DMS79 treated with DMSO at 0.1 percent for 48 hours (cell line): ENCODE measurements around the gene SEH1L.
"Not testable (repeated sequence)": the region's sequence is repeated elsewhere in the genome, so short reads cannot be mapped to it uniquely, and the experiment has no call there.

Source experiments
- DNase-seq: peaks from one replicate; lab custom pipeline; 2025; lab: John Stamatoyannopoulos, UW

SEH1L gene

GRCh38 chr18:12947285-12948049 lies at the start of gene SEH1L:
Gene SEH1L, plus strand, starts transcription at chr18:12948011. Its CDS starts 111 bp downstream, at chr18:12948122.
- peak; percentile 90 for DNase-seq

- DNase-seq, result not testable (repeated sequence)
These were observed 46.6 kb upstream of the SEH1L start for GRCh38 chr18:12901208-12901607.

DNA sequence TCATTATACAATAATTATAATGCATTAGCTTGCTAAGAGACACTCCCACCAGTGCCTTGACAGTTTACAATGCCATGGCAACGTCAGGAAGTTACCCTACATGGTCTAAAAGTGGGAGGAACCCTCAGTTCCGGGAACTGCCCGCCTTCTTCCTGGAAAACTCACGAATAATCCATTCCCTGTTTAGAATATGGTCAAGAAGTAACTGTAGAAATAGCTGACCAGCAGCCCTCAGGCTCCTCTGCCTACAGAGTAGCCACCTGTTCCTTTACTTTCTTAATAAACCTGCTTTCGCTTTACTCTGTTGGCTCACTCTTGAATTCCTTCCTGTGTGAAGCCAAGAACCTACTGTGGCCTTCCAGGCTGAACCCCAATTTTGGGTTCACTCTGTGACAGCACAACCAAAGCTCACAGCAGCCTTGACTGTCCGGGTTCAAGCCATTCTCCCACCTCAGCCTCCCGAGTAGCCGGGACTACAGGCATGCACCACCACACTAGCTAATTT lies 43.7 kb upstream of the SEH1L start:
- DNase-seq, result no peak

- no peak for DNase-seq
These were observed 41.7 kb upstream of the SEH1L start for GRCh38 chr18:12906119-12906518.

- DNase-seq, result no peak
These were observed 41.0 kb upstream of the SEH1L start for GRCh38 chr18:12906773-12907172.

- no peak for DNase-seq
These were observed 40.4 kb upstream of the SEH1L start for GRCh38 chr18:12907258-12907925.

DNA sequence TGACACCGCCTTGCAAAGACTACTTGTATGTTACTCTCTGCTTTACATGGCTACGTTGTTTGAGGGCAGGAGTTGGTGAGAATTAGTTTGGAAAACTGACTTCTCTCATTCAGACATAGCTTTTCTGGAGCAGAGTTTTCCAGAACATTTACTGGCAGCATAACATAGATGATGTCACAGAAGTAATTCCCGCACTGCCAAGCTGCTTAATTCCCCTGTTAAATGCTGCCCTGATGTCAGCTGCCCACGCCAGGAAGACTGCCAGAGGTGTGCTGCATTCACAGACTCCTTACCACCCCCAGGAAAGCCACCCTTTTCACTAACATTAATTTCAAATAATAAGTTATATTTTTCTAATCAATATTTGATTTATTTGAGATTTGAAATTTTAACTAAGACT lies 39.1 kb upstream of the SEH1L start:
- no peak for DNase-seq

GRCh38 chr18:12911025-12911928 lies 36.5 kb upstream of the SEH1L start:
- peak; percentile 32 for DNase-seq

DNA sequence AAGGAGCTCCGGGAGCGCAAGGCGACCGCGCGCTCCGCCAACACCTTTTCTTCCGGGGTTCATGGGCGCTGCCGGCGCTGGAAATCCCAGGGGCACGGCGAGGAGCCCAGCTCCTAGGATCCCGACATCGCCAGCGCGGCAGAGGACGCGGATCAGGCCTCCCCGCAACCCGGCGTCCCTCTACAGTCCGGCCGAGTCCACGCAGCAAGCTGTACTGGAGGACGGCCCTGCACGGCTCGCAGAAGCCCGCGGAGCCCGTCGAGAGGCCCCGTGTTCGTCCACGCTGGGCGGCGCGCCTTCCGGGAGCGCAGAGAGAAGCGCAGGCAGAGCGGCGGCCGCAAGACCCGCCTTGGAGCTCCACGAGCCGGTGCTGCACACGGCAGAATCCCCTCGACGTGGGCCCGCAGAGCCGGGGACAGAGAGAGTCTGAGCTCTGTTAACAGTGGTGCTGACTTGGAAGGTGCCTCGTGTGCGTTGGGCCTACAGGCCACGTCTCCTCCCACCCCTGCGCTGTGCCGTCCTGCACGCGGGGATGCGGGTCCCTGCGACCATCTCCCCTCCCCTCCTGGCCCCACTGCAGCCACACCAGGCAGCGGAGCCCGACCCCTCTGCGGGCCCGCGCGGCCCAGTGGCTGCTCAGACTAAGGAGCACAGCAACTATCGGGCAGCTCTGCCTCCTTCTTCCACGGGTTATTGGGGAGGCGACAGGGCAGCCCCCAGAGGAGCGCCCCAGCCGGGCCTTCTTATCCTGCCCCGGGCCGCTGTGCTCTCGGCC lies 35.7 kb upstream of the SEH1L start:
- DNase-seq, result no peak

- no peak for DNase-seq
These were observed 26.6 kb upstream of the SEH1L start for GRCh38 chr18:12921178-12921577.

GRCh38 chr18:12922266-12922665 lies 25.5 kb upstream of the SEH1L start:
- no peak for DNase-seq

GRCh38 chr18:12924616-12925015 lies 23.2 kb upstream of the SEH1L start:
- DNase-seq, result peak; percentile 54

DNA sequence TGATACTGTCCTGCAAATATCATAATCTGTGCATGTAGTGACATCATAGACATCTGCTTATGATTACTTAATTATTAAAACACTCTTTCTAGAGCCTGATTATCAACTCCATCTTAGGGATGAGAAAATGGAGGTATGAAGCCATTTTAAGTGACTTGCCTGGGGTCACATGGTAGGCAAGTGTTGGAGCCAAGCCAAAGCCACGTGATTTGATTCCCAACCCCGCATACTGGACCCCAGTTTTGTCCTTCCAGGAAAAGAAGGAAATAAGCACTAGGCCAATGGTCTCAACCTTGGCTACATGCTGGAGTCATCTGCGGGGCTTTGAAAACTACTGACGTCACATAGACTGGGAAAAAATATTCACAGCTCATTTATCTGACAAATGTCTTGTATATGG lies 19.6 kb upstream of the SEH1L start:
- no peak for DNase-seq

- DNase-seq, result no peak
These were observed 19.2 kb upstream of the SEH1L start for GRCh38 chr18:12928641-12929040.

GRCh38 chr18:12929477-12930083 lies 18.2 kb upstream of the SEH1L start:
- DNase-seq, result no peak

GRCh38 chr18:12930376-12930775 lies 17.4 kb upstream of the SEH1L start:
- no peak for DNase-seq

DNA sequence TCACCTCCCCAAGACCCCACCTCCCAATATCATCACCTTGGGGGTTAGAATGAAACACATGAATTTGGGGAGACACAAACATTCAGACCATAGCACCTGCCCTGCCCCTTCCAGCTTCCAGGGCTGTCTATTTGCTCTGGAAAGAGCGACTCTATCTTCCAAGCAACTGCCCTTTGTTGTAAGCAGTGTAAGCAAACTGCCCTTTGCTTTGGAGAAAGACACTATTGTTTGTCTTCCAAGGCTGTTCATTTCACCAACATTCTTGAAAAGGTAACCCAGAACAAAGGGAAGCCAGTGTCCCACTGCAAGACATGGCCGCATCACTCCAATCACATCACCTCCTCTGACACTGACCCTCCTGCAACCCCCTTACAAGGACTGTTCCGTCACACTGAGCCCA lies 16.9 kb upstream of the SEH1L start:
- no peak for DNase-seq

DNA sequence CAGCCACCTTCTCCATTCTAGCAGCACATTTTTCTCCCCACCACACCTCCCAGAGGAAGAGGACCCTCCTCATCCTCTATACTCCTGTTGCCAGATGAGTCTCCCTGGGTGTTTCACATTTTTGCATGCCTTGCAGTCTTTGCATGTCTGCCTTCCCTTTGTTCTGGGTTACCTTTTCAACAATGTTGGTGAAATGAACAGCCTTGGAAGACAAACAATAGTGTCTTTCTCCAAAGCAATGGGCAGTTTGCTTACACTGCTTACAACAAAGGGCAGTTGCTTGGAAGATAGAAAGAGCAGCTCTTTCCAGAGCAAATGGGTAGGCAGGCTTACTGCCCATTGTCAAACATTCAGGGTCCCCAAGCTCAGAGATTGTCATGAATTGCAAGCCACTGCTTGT lies 14.5 kb upstream of the SEH1L start:
- no peak for DNase-seq

DNA sequence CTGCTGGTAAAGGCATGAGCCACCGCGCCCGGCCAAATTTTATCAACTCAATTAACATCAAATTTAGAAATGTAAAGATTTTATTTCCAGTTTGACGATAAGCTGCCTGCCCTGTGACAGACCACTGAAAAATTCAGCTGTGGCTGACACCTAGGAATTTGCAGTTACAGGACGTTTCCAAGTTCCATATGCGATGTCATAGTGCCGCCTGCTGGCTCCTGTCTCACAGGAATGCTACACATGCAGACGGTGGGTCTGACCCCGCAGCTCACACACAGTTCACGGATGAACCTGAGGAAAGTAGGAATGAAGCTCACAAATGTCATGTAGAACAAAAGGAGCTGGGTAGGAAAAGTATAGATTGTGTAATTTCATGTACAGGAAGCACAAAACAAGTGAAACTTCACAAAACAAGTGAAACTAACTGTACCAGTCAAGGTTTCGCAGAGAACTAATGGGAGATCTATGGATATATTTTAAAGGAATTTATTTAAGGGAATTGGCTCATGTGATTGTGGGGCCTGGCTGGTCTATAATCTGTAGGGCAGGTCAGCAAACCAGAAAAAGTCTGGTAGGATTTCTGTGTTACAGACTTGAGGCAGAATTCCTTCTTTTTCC lies 13.2 kb upstream of the SEH1L start:
- peak; percentile 40 for DNase-seq

- DNase-seq, result no peak
These were observed 8.6 kb upstream of the SEH1L start for GRCh38 chr18:12939162-12939561.

- no peak for DNase-seq
These were observed 4.6 kb upstream of the SEH1L start for GRCh38 chr18:12943215-12943614.
